ENCODE measurements around the gene CES2.

DNA sequence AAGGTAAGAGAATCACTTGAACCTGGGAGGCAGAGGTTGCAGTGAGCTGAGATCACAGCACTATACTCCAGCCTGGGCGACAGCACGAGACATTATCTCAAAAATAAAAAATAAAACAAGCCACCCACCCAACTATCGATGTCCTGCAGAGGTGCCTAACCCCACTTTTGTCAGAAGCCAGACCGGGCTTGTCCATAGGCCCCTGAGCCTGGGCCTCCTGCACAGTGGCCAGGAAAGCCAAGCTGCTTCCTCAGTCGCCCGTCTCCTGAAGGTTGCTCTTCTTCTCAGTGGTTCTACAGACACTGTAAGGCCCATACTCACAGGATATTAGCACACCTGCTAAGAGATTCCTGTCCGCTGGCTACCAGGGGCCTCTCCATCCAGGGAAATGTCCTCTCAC, 11.2 kb downstream of the CES2 start:
- TF ChIP-seq POLR2A (IDR thresholded peaks at IDR 0.05; ENCODE audit: borderline replicate concordance, extremely low read depth, insufficient read depth, insufficient read length) (no peak), SIN3A (IDR thresholded peaks at IDR 0.05; ENCODE audit: low read depth) (no peak), RAD21 (IDR thresholded peaks at IDR 0.05; ENCODE audit: low read depth) (no peak), POLR2AphosphoS5 (IDR thresholded peaks at IDR 0.05; ENCODE audit: low read depth, low read length) (no peak), SP1 (IDR thresholded peaks at IDR 0.05; ENCODE audit: low read depth) (no peak), YY1 (IDR thresholded peaks at IDR 0.05; ENCODE audit: extremely low read depth, insufficient replicate concordance, low read depth, low read length) (no peak), ZNF274 (IDR thresholded peaks at IDR 0.05; ENCODE audit: low read depth, low read length) (no peak), EGR1 (IDR thresholded peaks at IDR 0.05; ENCODE audit: low read depth) (no peak), CEBPB (IDR thresholded peaks at IDR 0.05; ENCODE audit: low read depth) (no peak)
- TF ChIP-seq, protein P1, sequence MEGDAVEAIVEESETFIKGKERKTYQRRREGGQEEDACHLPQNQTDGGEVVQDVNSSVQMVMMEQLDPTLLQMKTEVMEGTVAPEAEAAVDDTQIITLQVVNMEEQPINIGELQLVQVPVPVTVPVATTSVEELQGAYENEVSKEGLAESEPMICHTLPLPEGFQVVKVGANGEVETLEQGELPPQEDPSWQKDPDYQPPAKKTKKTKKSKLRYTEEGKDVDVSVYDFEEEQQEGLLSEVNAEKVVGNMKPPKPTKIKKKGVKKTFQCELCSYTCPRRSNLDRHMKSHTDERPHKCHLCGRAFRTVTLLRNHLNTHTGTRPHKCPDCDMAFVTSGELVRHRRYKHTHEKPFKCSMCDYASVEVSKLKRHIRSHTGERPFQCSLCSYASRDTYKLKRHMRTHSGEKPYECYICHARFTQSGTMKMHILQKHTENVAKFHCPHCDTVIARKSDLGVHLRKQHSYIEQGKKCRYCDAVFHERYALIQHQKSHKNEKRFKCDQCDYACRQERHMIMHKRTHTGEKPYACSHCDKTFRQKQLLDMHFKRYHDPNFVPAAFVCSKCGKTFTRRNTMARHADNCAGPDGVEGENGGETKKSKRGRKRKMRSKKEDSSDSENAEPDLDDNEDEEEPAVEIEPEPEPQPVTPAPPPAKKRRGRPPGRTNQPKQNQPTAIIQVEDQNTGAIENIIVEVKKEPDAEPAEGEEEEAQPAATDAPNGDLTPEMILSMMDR (IDR thresholded peaks at IDR 0.05 in 2 of 3, conservative IDR thresholded peaks at IDR 0.05 in 1 of 3; ENCODE audit: borderline replicate concordance in 1 of 3, insufficient read depth in 1 of 3, low read depth in 2 of 3, low read length in 2 of 3), result no peak
- TF ChIP-seq, protein P2, sequence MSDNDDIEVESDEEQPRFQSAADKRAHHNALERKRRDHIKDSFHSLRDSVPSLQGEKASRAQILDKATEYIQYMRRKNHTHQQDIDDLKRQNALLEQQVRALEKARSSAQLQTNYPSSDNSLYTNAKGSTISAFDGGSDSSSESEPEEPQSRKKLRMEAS (IDR thresholded peaks at IDR 0.05), result no peak
- TF ChIP-seq, protein P3, sequence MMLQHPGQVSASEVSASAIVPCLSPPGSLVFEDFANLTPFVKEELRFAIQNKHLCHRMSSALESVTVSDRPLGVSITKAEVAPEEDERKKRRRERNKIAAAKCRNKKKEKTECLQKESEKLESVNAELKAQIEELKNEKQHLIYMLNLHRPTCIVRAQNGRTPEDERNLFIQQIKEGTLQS (IDR thresholded peaks at IDR 0.05), result no peak

Measured in HCT116 (cell line).